NT2/D1 (cell line): ENCODE measurements around the gene PRSS27.

Source experiments
- SUZ12 ChIP-seq: IDR thresholded peaks from 2 replicates; pipeline ENCODE4 v1.6.1; 2011; ENCODE audit not compliant: insufficient read length, insufficient read depth; ENCODE audit errors: extremely low read depth
- YY1 ChIP-seq: IDR thresholded peaks from 2 replicates; pipeline ENCODE4 v1.6.1; 2011; ENCODE audit not compliant: insufficient read length, insufficient read depth
- ZNF274 ChIP-seq: IDR thresholded peaks from 2 replicates; pipeline ENCODE4 v1.6.1; 2011; ENCODE audit warnings: mild to moderate bottlenecking, low read depth, low read length

- TF ChIP-seq ZNF274 (no peak), SUZ12 (no peak), YY1 (no peak)
Observed at GRCh38 chr16:2764718-2765117, 44.7 kb upstream of the PRSS27 start.
